Dermis blood vessel endothelial cell (primary cell): ENCODE measurements around the gene SLC17A2. TPM values are rescaled to one million over a fixed set of nuclear protein-coding genes. Genes with fewer than 3 reads are reported as not detected.

Experiments used
- DNase-seq: peaks from one replicate; pipeline ENCODE4 v3.0.0; 2010
- total RNA-seq: library from RNA; depleted of rRNA; stranded (reverse); fragments of >200 nt; gene quantifications from 2 replicates; pipeline ENCODE4 v1.2.3, GENCODE V29; 2014

Gene SLC17A2
- total RNA-seq = not detected in 2 replicates

- no peak for DNase-seq
These were observed at the start of gene SLC17A2 for GRCh38 chr6:25930532-25931410. Gene SLC17A2, minus strand, starts transcription at chr6:25930691. Its CDS starts 4,895 bp downstream, at chr6:25925796.

- no peak for DNase-seq
These were observed 45.6 kb upstream of the SLC17A2 start for GRCh38 chr6:25975923-25976560.

- DNase-seq = no peak
These were observed 43.5 kb upstream of the SLC17A2 start for GRCh38 chr6:25973923-25974555.

- no peak for DNase-seq
These were observed 42.4 kb upstream of the SLC17A2 start for GRCh38 chr6:25972902-25973301.

- DNase-seq = no peak
These were observed 41.6 kb upstream of the SLC17A2 start for GRCh38 chr6:25972128-25972527.

- peak; percentile 93 for DNase-seq
These were observed 40.8 kb upstream of the SLC17A2 start for GRCh38 chr6:25971187-25971821.

- DNase-seq = peak; percentile 34
These were observed 38.3 kb upstream of the SLC17A2 start for GRCh38 chr6:25968769-25969168.

- DNase-seq = no peak
These were observed 36.2 kb upstream of the SLC17A2 start for GRCh38 chr6:25966711-25967110.

GRCh38 chr6:25965058-25965457 is 34.6 kb upstream of the SLC17A2 start:
- DNase-seq = no peak

GRCh38 chr6:25963426-25964123 is 33.1 kb upstream of the SLC17A2 start:
- DNase-seq = peak; percentile 11

- peak; percentile 91 for DNase-seq
These were observed 31.9 kb upstream of the SLC17A2 start, which contains the start of gene TRIM38 for GRCh38 chr6:25962149-25963127. Gene TRIM38, plus strand, starts transcription at chr6:25962802. Its CDS starts 3,721 bp downstream, at chr6:25966523.

GRCh38 chr6:25961619-25962148 is 31.2 kb upstream of the SLC17A2 start:
- peak; percentile 34 for DNase-seq

- DNase-seq = no peak
These were observed 30.2 kb upstream of the SLC17A2 start for GRCh38 chr6:25960734-25961133.

GRCh38 chr6:25959890-25960536 is 29.5 kb upstream of the SLC17A2 start:
- DNase-seq = no peak

GRCh38 chr6:25958700-25959162 is 28.2 kb upstream of the SLC17A2 start:
- peak; percentile 33 for DNase-seq

- DNase-seq = no peak
These were observed 25.7 kb upstream of the SLC17A2 start for GRCh38 chr6:25956226-25956625.

GRCh38 chr6:25954756-25955155 is 24.3 kb upstream of the SLC17A2 start:
- no peak for DNase-seq

- no peak for DNase-seq
These were observed 23.2 kb upstream of the SLC17A2 start for GRCh38 chr6:25953733-25954132.

- no peak for DNase-seq
These were observed 22.0 kb upstream of the SLC17A2 start for GRCh38 chr6:25952535-25952934.
